GM19395 (cell line): ENCODE results near the gene RFX7.

Experiments
- ATAC-seq: cut with Tn5 transposase; IDR thresholded peaks from one replicate; pipeline ENCODE4 v1.9.1; 2021; ENCODE audit warnings: mild to moderate bottlenecking, moderate library complexity; ENCODE audit not compliant: unreplicated experiment

The RFX7 gene

DNA sequence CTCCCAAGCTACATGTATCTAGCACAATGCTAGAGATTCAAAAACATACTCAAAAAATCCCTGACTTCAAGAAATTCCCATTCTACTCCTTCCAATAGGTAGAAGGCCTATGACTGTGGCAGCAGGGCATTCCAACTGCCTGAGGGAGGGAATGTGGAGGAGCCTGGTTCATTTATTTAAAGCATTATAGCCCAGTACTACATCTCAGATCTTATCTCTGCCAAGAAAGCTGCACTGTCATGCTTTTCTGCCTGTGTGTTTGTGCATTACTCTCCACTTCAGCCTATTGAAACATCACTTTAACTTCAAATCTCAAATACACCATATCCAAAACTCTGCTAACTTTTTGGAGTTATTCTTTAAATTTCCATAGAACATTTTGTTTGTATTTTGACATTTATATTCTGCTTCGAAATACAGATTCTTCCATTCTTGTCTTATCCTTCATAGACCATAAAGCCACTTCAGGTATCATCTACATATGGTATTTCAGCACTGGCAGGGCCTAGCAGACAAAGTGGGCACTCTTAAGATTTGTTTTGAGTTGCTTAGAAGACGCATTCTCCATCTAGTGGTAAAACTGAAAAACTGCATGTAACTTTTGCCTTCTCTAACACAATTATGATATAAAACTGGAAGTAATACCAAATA is 191.2 kb downstream of the RFX7 start:
- ATAC-seq = no peak

DNA sequence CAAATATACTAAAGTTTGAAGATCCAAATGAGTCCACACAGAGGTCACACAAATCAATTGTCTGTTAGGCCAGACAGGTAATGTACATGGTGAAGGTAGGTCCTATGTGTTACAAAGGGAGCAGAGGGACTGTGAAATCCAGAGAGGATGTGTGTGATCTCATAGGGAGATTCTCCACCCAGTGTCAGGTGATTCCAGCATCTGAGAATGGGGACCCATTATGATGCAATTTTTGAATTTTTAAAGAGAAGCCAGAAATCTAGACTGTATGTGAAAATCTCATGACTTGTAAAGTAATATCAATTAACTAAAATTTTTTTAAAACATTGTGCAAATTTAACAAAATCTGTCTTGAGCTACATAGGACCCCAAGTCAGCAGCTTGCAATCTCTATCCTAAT is 192.0 kb downstream of the RFX7 start:
- no peak for ATAC-seq

DNA sequence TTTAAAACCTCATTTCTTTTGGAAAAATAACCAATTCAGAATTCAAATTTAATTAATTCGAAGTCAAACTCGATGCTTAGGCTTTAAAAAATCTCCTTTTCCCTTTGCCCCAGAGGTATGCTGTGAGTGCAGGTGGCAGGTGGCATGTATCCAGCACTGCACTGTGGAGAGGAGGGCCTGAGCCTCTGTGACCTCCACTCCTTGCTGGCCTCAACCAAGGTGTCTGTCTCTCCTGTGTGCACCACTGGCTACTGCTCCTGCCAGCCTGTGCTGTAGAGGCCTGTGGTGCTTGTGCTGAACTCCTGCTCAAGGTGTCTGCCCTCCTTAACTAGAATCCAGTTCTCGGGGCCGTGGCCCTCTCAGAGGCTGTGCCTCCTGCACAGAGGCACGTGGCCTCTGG is 194.1 kb downstream of the RFX7 start:
- ATAC-seq = no peak

- ATAC-seq = no peak
These were observed 196.3 kb downstream of the RFX7 start for GRCh38 chr15:56047354-56047753.

- ATAC-seq = no peak
These were observed 198.5 kb downstream of the RFX7 start for GRCh38 chr15:56045068-56045748.

- ATAC-seq = no peak
These were observed 200.4 kb downstream of the RFX7 start for GRCh38 chr15:56042982-56043980.

GRCh38 chr15:56042498-56042897 is 201.2 kb downstream of the RFX7 start:
- no peak for ATAC-seq

GRCh38 chr15:56042031-56042430 is 201.6 kb downstream of the RFX7 start:
- ATAC-seq = no peak

GRCh38 chr15:56040081-56041035 is 203.3 kb downstream of the RFX7 start:
- no peak for ATAC-seq

GRCh38 chr15:56038707-56039106 is 205.0 kb downstream of the RFX7 start:
- no peak for ATAC-seq

DNA sequence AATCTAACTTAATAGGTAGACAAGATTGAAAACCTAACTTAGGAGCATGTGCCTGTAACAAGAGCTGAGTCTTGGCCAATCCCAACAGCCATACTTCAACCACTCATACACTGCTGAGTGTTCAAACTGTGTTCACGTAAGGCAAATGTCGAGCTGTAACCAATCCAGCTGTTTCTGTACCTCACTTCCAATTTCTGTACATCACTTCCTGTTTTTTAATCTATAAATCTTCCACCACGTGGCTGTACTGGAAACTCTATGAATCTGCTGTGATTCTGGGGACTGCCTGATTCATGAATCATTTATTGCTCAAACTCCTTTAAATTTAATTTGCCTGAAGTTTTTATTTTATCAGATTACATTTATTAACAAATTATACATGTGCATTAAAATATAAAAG is 205.7 kb downstream of the RFX7 start:
- no peak for ATAC-seq
